RPMI7951 (cell line): ENCODE results near the gene LRRC4C. TPM values are rescaled to one million over a fixed set of nuclear protein-coding genes. Genes with fewer than 3 reads are reported as not detected.
"Not testable (repeated sequence)": the region's sequence is repeated elsewhere in the genome, so short reads cannot be mapped to it uniquely, and the experiment has no call there.

Source experiments
- DNase-seq: peaks from one replicate; pipeline ENCODE4 v3.0.0-alpha.2; 2012; ENCODE audit warnings: low read depth
- total RNA-seq: library from RNA; depleted of rRNA; stranded (reverse); fragments of >200 nt; shearing (Covaris generic); gene quantifications from 2 replicates; pipeline ENCODE4 v1.2.3, GENCODE V29; 2014

LRRC4C gene
- total RNA-seq, 1 experiment from 2014 or later = not detected

DNA sequence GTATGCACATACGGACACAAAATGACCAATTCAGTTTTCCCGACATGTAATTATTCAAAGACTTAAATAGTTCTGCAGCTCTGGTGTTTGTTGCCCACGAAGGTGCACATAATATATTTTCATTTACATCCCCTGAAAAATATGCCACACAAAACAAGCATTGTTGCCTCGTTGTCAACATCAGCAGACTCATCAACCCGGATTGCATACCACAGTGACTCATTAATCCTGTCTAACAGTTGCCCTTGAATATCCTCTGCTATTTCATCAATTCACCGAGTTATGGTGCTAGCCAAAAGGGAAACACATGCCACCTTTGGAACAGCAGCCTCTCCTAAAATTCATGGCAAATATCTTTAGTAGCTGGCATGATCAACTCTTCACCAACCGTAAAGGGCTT lies 582.2 kb downstream of the LRRC4C start:
- peak; percentile 30 for DNase-seq

DNA sequence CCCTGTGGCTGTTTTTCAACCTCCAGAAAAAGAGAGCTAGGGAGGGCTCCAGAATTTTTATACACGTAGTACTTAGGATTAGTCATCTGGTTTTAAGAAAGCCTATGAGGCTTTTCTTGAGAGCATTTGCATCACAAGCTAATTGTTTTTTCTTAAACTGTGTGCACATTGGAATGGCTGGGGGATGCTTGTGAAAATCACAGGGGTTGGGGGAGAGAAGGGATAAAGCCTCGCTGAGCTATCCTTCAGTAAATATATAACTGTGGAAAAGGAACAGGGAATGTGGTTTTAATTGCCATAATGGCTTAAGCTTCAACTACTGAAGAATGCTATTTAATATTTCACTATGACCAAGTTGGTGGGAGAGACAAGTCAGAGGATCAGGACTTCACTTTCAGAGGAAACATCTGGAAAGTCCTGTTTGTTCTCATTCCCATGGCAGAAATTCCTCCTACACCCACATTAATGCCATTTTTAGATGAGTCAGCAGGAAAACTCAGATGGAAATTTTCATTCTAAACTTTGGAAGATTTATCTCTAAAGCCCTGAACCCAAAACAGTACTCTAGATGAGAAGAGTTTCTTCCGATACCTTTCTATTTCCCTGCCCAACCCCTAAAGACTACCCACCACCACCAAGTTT lies 591.3 kb downstream of the LRRC4C start:
- DNase-seq = no peak

DNA sequence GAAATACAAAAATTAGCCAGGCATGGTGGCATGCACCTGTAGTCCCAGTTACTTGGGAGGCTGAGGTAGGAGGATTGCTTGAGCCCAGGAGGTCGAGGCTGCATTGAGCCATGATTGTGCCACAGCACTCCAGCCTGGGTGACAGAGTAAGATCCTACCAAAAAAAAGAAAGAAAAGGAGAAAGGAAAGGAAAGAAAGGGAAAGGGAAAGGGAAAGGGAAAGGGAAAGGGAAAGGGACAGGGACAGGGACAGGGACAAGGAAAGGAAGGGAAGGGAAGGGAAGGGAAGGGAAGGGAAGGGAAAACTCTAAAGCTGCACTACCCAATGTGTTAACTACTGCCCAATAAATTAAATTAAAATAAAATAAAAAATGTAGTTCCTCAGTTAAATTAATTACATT lies 601.7 kb downstream of the LRRC4C start:
- DNase-seq = not testable (repeated sequence)

DNA sequence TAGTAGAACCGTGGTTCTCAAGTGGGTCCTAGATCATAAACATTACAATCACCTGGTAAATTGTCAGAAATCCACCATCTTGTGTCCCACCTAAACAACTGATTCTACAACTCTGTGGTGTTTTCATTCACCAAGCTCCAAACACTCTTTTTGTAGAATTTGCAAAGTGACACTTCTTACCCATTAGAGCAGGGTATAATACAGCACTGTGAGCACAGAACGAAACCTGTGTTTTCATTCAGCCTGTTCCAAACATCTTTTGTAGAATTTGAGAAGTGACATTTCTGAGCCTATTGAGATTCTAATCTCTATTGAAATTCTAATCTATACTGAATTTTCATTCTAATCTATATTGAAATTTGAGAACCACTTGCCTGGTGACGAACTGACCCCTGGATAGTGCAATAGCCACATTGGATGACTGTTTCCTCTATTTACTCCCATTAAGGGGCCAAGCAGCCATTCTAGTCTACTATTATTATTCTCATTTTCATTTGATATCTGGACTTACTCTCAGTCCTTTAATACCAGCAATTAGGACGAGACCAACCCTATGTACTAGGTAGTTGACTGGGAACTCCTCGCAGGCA lies 616.6 kb downstream of the LRRC4C start:
- DNase-seq = no peak

DNA sequence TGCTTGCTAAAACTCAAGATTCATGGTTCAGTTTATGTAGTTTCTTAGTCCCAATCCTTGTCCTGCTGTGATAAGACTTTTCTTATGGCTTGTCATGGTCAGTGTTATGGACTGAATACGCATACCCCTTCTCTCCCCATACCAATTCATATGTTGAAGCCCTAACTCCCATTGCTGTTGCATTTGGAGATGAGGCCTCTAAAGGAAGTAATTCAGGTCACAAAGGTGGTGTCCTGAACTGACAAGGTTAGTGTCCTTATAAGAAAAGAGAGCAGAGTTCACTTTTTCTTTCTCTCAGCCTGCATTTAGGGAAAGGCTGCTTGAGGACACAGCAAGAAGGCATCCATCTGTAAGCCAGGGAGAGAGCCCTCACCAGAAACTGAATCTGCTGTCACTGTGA lies 618.2 kb downstream of the LRRC4C start:
- DNase-seq = no peak

GRCh38 chr11:40838181-40838683 lies 621.2 kb downstream of the LRRC4C start:
- no peak for DNase-seq

DNA sequence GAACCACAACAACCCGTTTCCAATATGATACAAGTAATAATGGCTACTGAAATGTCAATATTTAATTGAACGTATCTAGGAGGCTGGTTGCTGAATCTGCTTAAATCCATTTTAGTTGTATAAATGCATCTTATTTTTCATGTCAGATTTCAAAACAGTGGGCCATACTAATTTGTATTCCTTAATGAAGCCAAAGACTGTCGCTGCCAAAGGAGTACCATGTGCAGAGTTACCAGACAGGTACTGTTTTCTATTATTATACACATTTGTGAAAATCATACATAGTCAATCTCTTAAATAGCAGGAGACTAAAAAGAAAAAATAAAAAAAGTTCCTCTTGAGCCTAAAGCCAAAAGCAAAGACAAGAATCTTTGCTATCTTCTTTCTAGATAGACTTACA lies 632.3 kb downstream of the LRRC4C start:
- no peak for DNase-seq

DNA sequence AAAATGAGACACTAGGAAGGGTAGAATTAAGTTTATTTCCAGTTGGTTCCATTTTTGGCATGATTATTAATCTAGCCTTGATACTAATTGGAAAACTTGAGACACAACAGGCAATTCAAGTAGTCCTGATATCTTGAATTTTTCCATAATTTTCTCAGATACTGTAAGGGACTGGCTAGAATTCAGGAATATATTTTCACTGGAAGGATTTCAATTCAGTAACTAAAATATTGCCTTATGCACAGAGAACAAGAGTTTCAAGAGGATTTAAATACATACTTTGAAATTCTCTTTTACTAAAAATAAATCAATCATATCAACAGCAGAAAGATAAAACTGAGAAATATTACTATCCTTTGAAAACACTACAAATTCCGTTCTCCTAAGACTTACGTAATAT lies 632.9 kb downstream of the LRRC4C start:
- DNase-seq = no peak

DNA sequence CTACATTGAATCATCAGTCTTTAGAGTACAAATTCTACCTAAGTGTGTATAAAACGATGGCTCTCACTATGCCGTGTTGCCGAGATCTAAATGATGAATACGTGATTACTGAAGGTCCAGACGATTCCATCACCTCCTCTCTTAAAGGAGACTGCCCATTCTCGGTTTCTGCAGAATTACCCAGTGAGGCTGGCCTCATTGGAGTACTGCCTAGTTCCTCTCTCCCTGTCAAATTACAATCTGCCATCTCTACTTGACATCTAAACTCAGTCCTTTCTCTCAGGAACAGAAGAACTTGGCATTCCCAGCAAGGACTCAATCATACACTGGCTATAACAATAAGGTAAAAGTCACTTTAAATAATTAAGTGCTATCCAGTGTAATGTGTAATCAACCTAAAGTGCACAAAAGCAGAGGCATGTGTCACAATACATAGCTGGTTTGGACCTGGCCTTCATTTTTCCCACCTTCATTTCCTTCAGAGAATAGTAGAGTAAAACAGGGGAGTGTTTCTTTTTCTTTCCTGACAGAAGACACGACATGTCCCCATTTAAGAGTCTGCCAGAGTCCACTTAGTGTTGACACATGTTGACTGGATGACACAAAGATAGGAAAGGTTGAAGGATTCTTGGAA lies 634.1 kb downstream of the LRRC4C start:
- no peak for DNase-seq

- DNase-seq = no peak
Observed at GRCh38 chr11:40819230-40819629, 640.2 kb downstream of the LRRC4C start.

GRCh38 chr11:40816976-40817375 lies 642.5 kb downstream of the LRRC4C start:
- no peak for DNase-seq

- DNase-seq = peak; percentile 11
Observed at GRCh38 chr11:40797981-40798380, 661.5 kb downstream of the LRRC4C start.

GRCh38 chr11:40787224-40787623 lies 672.2 kb downstream of the LRRC4C start:
- DNase-seq = no peak

DNA sequence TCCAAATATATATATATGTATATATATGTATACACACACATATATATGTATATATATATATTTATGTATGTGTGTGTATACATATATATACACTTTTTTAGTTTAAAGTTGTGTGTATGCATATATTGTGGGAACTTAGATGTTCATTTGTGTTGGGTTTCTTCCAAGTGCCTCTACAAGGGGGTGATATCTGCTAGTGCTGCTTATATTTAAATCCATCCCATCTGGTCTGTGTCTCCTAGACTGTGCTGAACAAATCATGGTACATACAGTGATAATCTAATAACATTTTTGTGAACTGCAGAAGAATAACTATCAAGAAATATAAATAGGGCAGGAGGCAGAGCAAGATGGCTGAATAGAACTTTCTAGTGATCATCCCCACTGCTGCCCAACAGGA lies 696.4 kb downstream of the LRRC4C start:
- DNase-seq = no peak

DNA sequence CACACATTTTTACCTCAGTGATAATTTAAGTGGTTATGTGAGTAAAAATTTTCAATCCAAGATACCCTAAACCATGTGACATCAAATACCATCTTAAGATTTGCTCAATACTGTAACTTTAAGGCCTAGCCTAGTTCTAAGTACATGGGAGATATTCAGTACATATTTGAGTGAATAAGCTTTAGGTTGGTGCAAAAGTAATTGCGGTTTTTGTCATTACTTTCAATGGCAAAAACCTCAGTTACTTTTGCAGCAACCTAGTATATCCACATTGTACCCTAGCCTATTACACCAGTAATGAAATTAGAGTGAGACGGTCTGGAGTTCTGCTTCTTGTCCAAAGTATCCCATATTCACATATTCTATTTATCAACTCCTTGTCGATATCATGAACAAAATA lies 700.1 kb downstream of the LRRC4C start:
- no peak for DNase-seq

DNA sequence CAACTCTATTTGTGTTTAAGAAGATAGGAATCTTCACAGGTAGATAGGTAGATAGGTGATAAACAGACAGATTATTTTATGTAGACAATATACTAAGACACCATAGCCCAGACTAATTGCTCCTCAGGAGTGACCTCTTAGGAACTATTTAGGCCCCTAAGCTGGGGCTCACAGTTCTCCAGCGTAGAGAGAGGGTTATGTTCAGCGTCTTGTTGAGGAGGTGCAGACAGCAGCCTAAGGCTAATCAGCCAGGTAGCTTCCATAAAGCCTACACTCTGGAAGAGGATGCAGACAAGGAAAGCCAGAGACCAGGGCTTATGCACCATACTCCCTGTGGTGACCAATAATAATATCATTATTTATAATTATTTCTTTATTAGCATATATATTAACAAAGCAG lies 705.2 kb downstream of the LRRC4C start:
- DNase-seq = no peak

DNA sequence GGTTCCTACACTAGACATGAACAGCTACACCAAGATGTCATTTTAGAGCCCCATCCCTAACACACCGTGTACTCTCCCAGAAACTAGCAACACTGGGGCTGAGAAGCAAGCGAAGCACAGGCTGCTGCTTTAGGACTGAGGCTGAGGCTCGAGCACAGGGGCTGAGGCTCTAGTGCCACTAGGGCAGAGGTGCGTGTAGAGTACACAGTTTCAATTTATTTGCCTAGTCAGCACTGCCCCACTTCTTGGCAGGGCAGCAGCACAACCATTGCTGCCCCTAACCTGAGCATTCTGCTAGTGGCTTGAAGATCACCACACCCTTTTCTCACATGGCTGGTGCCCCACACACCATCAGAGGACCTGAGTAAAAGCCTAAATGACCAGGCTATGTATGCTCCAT lies 713.2 kb downstream of the LRRC4C start:
- DNase-seq = no peak

DNA sequence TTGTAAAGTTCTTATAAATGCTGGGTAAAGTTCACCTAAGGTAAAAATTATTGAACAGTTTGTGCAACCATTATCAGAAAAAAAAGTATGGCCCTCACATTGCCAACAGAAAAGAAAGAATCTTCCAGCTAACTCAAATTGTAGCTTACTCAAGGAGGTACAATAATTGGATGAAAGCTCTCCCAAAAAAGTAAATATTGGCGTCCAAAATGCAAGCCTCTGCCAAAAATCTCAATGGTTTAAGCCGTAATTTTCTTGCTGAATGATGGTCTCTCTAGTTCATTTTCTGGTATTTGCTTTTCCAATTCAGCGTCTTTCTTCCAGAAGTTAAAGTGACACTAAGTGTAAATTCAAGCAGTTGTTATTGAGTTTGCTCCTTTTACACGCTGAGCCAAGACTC lies 727.3 kb downstream of the LRRC4C start:
- DNase-seq = no peak

DNA sequence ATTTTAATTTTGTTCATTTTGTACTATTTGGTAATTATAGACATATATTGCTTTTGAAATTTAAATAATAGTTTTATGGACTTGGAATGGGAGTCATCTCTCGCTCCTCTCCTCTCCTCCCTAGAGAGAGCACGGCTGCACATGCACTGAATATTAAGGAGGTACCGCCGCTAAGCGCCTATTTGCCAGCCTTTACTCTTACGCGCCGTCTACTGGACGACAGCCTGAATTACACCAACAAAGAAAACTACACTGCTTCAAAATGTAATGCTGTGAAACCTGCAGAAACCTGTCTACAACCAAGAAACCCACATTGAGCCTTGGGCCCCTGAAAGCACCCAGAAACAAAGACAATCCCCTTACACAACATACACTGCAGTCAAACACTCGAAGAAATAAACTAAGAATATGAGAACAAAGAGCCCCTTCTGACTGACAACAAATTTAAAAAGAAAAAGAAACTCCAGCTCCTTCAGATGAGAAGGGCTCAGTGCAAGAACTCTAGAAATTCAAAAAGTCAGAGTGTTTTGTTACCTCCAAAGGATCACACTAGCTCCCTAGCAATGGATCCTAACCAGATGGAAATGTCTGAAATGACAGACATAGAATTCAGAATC lies 737.2 kb downstream of the LRRC4C start:
- DNase-seq = peak; percentile 3

- no peak for DNase-seq
Observed at GRCh38 chr11:40716344-40717130, 742.9 kb downstream of the LRRC4C start.

GRCh38 chr11:40713083-40713482 lies 746.4 kb downstream of the LRRC4C start:
- no peak for DNase-seq

GRCh38 chr11:40701027-40701426 lies 758.4 kb downstream of the LRRC4C start:
- DNase-seq = no peak
